Measurements from ENCODE around the gene TNFRSF12A. TPM values are rescaled to one million over a fixed set of nuclear protein-coding genes. Genes with fewer than 3 reads are reported as not detected.
A peak's percentile ranks its signal among the peaks of the same experiment; 100 is the strongest.

Gene TNFRSF12A
- total and polyA plus RNA-seq, 9 of the 15 experiments (the other 6 are each of a cell fraction or from before 2014, with no cell fraction given), result 0.41 to 61.8 (median 26.5) TPM

- 0 out of 2 replicates have a peak, but pooled peaks cover 3% of the 10 kb centered on the region for H4K20me1 ChIP-seq (replicated peaks; ENCODE audit: control insufficient read depth, insufficient read depth, low read length)
- H3K27ac ChIP-seq (ENCODE audit: extremely low read depth, low read depth, low read length), result peak overlapping the region; percentile 83
- H3K9me1 ChIP-seq (ENCODE audit: control insufficient read depth, insufficient read depth, low read length), result peaks cover 4% of the 10 kb centered on the region
- DNase-seq (ENCODE audit: extremely low read depth in 1 of 4, low spot score in 3 of 4) (peak; percentile 93 to 98 (median 96)), ATAC-seq (peak; percentile 95), FAIRE-seq (peak; percentile 46)
- peak overlapping the region; percentile 85 to 97 for H3K9ac ChIP-seq (ENCODE audit: insufficient read depth in 1 of 2, low read depth in 2 of 2, low read length in 2 of 2)
- peaks cover 2% of the 10 kb centered on the region; the same call in 2 of the 3 replicates for H3K79me2 ChIP-seq (ENCODE audit: control insufficient read depth, insufficient read depth, low read length)
- peak overlapping the region; percentile 93 for H3K4me2 ChIP-seq (ENCODE audit: insufficient read depth, low read length)
- H3K4me3 ChIP-seq, result peak overlapping the region; percentile 93
- in situ Hi-C loops (cut with MboI), result no loop called here
- ChIA-PET CTCF (ENCODE audit: low intra/inter-chr PET ratio) (interaction anchor here (0.6 to 2.6 kb wide), 9 partner anchors 27 to 1194 kb away, joined by 3 to 20 read pairs (median 4); no protein-coding TSS in a partner anchor), POLR2A (interaction anchor here (0.6 to 1.2 kb wide), 8 partner anchors 11 to 109 kb away, joined by 3 to 4 read pairs (median 3); no protein-coding TSS in a partner anchor)
- WGBS (ENCODE audit: insufficient coverage, low coverage, missing lambda C conversion rate), result 0% methylated on average over 29 of the region's 67 CpGs
- peak overlapping the region; percentile 97 for H2AFZ ChIP-seq (ENCODE audit: low read depth, low read length)
- H3K36me3 ChIP-seq (ENCODE audit: control insufficient read depth, insufficient read depth, low read length), result no peaks in the 10 kb centered on the region
- H3K9me3 ChIP-seq (replicated peaks; ENCODE audit: control insufficient read depth, insufficient read depth, low read depth, low read length), result no peaks in the 10 kb centered on the region
- H3K27me3 ChIP-seq (ENCODE audit: control insufficient read depth in 2 of 2, insufficient read depth in 2 of 2, low read length in 2 of 2), result no peaks in the 10 kb centered on the region
- intact Hi-C loops (cut with micrococcal nuclease), result loop anchor here (1.0 to 10.0 kb wide), 4 partner anchors 28 to 116 kb away; no protein-coding TSS in a partner anchor
- H3K4me1 ChIP-seq (replicated peaks in 1 of 2; ENCODE audit: control insufficient read depth in 2 of 2, insufficient read depth in 2 of 2, low read length in 2 of 2), result peaks cover 8 to 38% of the 10 kb centered on the region in 2 experiments
- BruUV-seq (replicated peaks), result no TSS peak
- TF ChIP-seq ARID2 (IDR thresholded peaks at IDR 0.05), result 0 out of 2 replicates have a peak, but pooled peaks have one; percentile 12
- TF ChIP-seq SRSF1 (IDR thresholded peaks at IDR 0.05; ENCODE audit: low read depth, low read length), result no peak
- TF ChIP-seq STAG1 (CRISPR knock-in tag; IDR thresholded peaks at IDR 0.05; ENCODE audit: borderline replicate concordance), result peak; percentile 80; the same call in 1 of the 2 replicates
- peak; percentile 35 for TF ChIP-seq TBP (optimal IDR thresholded peaks at IDR 0.05; ENCODE audit: low read depth, low read length)
- TF ChIP-seq MEIS2 (IDR thresholded peaks at IDR 0.05; ENCODE audit: partially characterized antibody), result peak; percentile 43
- TF ChIP-seq HMGXB4 (CRISPR knock-in tag; IDR thresholded peaks at IDR 0.05), result peak; percentile 89; the same call in 1 of the 2 replicates
- no peak for TF ChIP-seq ZNF224 (CRISPR knock-in tag; IDR thresholded peaks at IDR 0.05)
- TF ChIP-seq SMC3 (conservative IDR thresholded peaks at IDR 0.05; ENCODE audit: insufficient read depth, low read depth, low read length), result peak; percentile 86
- 0 out of 2 replicates have a peak, but pooled peaks have one; percentile 8 for TF ChIP-seq TOE1 (IDR thresholded peaks at IDR 0.05; ENCODE audit: borderline replicate concordance)
- no peak for TF ChIP-seq TOE1 (CRISPR knock-in tag; IDR thresholded peaks at IDR 0.05; ENCODE audit: borderline replicate concordance, low read depth)
- TF ChIP-seq E2F3 (CRISPR knock-in tag; IDR thresholded peaks at IDR 0.05), result 0 out of 2 replicates have a peak, but pooled peaks have one; percentile 29
- peak; percentile 72; the same call in 1 of the 2 replicates for TF ChIP-seq GABPB1 (CRISPR knock-in tag; IDR thresholded peaks at IDR 0.05)
- TF ChIP-seq ZBTB7A (IDR thresholded peaks at IDR 0.05; ENCODE audit: borderline replicate concordance, control insufficient read depth, low read depth, low read length), result peak; percentile 95
- TF ChIP-seq ZBTB11 (CRISPR knock-in tag; IDR thresholded peaks at IDR 0.05), result peak in 2 of 3 experiments; percentile 34 to 88; a peak in 3 of 6 replicates
- TF ChIP-seq FOXP1 (CRISPR knock-in tag; IDR thresholded peaks at IDR 0.05), result peak; percentile 55; the same call in 1 of the 2 replicates
- TF ChIP-seq CTBP1 (IDR thresholded peaks at IDR 0.05; ENCODE audit: borderline replicate concordance), result peak; percentile 88
These were observed 39.0 kb downstream of the TNFRSF12A start for GRCh38 chr16:3059041-3059722.

All from K562 (cell line).